ENCODE data around the gene RPS2. TPM values are rescaled to one million over a fixed set of nuclear protein-coding genes. Genes with fewer than 3 reads are reported as not detected.

RPS2 gene
- total and polyA plus RNA-seq, 2 donors (not counting 1 experiment from before 2014, with no cell fraction given), result 3,261 to 6,138 TPM

DNA sequence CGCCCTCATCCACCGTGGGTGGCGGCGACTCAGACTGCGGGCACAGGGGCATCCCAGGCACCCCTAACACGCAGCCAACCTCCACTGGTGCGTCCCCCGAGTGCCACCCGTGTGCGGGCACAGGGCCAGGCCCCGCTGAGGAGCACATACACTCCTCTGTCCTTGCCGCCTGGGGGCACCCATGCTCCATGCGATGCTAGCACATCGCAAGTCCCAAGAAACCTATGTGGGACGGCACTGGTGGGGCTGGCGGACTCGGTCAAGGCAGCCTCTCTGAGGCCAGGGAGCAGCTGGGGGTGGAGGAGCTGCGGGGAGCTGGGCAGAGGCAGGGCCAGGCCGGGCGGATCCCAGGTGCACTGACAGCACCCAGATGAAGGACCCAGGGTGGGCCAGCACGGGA lies 41.0 kb upstream of the RPS2 start:
- peaks cover 78% of the 10 kb centered on the region for H3K79me2 ChIP-seq (ENCODE audit: control insufficient read depth, insufficient read depth, low read length)
- DNase-seq (no peak), ATAC-seq (ENCODE audit: low read depth) (no peak)
- no peak overlapping the region for H3K27ac Mint-ChIP-seq
- intact Hi-C loops (cut with micrococcal nuclease), result no loop called here
- H3K27me3 Mint-ChIP-seq, result no peaks in the 10 kb centered on the region
- H3K27me3 ChIP-seq (replicated peaks in 1 of 4; ENCODE audit: control extremely low read depth in 1 of 4, control insufficient read depth in 3 of 4, insufficient read depth in 4 of 4, low read length in 3 of 4), result no peaks in the 10 kb centered on the region
- peak overlapping the region; percentile 36 for H3K4me2 ChIP-seq (replicated peaks; ENCODE audit: low read depth, low read length, poor library complexity, severe bottlenecking)
- no peak overlapping the region for H2AFZ ChIP-seq (ENCODE audit: insufficient read depth, low read depth, low read length, poor library complexity, severe bottlenecking)
- H3K4me1 ChIP-seq (ENCODE audit: control insufficient read depth in 2 of 2, insufficient read depth in 2 of 2, low read length in 2 of 2), result peaks cover 42 to 54% of the 10 kb centered on the region in 2 donors
- 53% methylated on average over 21 of the region's 21 CpGs for WGBS (ENCODE audit: insufficient coverage)
- ChIA-PET POLR2A (no interaction called here), CTCF (interaction anchor here (2.5 to 4.9 kb wide), 3 partner anchors 12 to 147 kb away, joined by 8 to 46 read pairs (median 32); no protein-coding TSS in a partner anchor)
- peak overlapping the region; percentile 44 for H3K4me3 Mint-ChIP-seq
- H3K27ac ChIP-seq (ENCODE audit: low read length in 2 of 2), result no peak overlapping the region
- H3K4me3 ChIP-seq (ENCODE audit: control extremely low read depth in 1 of 5, extremely low read depth in 1 of 5, insufficient read depth in 1 of 5, low read depth in 2 of 5, low read length in 4 of 5), result no peak overlapping the region
- H3K9me3 Mint-ChIP-seq (ENCODE audit: insufficient read depth), result no peaks in the 10 kb centered on the region
- peaks cover 0 to 36% of the 10 kb centered on the region in 2 experiments for H3K36me3 ChIP-seq (replicated peaks in 1 of 2; ENCODE audit: control extremely low read depth in 1 of 2, control insufficient read depth in 1 of 2, extremely low read depth in 1 of 2, insufficient read depth in 2 of 2, low read length in 1 of 2)
- peaks cover 47% of the 10 kb centered on the region for H3K4me1 Mint-ChIP-seq
- no peaks in the 10 kb centered on the region for H3K9me3 ChIP-seq (ENCODE audit: control extremely low read depth in 1 of 3, control insufficient read depth in 2 of 3, insufficient read depth in 1 of 3, low read length in 2 of 3)
- H3K9ac ChIP-seq (ENCODE audit: low read length), result no peak overlapping the region
- TF ChIP-seq, protein P1, sequence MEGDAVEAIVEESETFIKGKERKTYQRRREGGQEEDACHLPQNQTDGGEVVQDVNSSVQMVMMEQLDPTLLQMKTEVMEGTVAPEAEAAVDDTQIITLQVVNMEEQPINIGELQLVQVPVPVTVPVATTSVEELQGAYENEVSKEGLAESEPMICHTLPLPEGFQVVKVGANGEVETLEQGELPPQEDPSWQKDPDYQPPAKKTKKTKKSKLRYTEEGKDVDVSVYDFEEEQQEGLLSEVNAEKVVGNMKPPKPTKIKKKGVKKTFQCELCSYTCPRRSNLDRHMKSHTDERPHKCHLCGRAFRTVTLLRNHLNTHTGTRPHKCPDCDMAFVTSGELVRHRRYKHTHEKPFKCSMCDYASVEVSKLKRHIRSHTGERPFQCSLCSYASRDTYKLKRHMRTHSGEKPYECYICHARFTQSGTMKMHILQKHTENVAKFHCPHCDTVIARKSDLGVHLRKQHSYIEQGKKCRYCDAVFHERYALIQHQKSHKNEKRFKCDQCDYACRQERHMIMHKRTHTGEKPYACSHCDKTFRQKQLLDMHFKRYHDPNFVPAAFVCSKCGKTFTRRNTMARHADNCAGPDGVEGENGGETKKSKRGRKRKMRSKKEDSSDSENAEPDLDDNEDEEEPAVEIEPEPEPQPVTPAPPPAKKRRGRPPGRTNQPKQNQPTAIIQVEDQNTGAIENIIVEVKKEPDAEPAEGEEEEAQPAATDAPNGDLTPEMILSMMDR (IDR thresholded peaks at IDR 0.05), result no peak
- TF ChIP-seq EZH2 (IDR thresholded peaks at IDR 0.05; ENCODE audit: borderline replicate concordance, insufficient read depth, low read depth, low read length, poor library complexity, severe bottlenecking), result no peak
- peaks cover 81% of the 10 kb centered on the region for H4K20me1 ChIP-seq (ENCODE audit: control insufficient read depth, insufficient read depth, low read length, poor library complexity, severe bottlenecking)

DNA sequence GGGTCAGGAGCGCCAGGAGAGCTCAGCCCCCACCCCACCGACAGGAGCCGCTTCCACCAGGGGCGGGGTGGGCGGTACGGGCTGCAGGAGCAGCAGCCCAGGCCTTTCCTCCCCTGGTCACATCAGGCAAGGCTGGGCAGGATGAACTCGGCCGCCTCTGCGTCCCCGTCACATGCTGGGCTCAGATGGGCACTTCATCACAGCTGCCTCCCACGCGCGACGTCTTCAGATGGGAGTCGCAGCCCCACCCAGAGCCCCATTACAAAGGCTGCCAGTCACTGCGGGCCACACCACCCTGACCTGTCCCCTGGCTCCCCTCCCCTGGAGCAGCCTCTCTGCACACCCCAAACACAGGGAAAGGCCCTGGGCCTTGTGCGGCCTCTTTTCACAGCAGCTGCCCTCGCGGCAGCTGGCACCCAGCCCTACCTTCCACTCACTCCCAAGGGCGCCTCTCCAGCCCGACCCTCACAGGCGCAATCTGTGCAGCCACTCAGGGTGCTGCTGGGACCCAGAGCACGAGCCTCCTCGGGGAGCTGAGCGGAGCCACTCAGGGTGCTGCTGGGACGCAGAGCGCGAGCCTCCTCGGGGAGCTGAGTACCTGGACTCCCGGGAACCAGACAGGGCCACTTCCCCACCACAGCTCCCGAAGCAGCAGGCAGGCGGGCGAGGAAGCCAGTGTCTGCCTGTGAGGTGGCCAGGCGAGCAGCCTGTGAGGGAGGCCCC lies 40.3 kb upstream of the RPS2 start:
- no peak overlapping the region for H2AFZ ChIP-seq (ENCODE audit: insufficient read depth, low read depth, low read length, poor library complexity, severe bottlenecking)
- H3K9me3 ChIP-seq (ENCODE audit: control extremely low read depth in 1 of 3, control insufficient read depth in 2 of 3, insufficient read depth in 1 of 3, low read length in 2 of 3), result no peaks in the 10 kb centered on the region
- peaks cover 0 to 36% of the 10 kb centered on the region in 2 experiments for H3K36me3 ChIP-seq (replicated peaks in 1 of 2; ENCODE audit: control extremely low read depth in 1 of 2, control insufficient read depth in 1 of 2, extremely low read depth in 1 of 2, insufficient read depth in 2 of 2, low read length in 1 of 2)
- no peaks in the 10 kb centered on the region for H3K27me3 ChIP-seq (replicated peaks in 1 of 4; ENCODE audit: control extremely low read depth in 1 of 4, control insufficient read depth in 3 of 4, insufficient read depth in 4 of 4, low read length in 3 of 4)
- H3K4me1 ChIP-seq (ENCODE audit: control insufficient read depth in 2 of 2, insufficient read depth in 2 of 2, low read length in 2 of 2), result peaks cover 35 to 47% of the 10 kb centered on the region in 2 donors
- no peak for DNase-seq
- Mint-ChIP-seq H3K27ac (no peak overlapping the region), H3K9me3 (ENCODE audit: insufficient read depth) (no peaks in the 10 kb centered on the region), H3K27me3 (no peaks in the 10 kb centered on the region), H3K4me3 (no peak overlapping the region), H3K4me1 (peaks cover 42% of the 10 kb centered on the region)
- H3K4me3 ChIP-seq (ENCODE audit: control extremely low read depth in 1 of 5, extremely low read depth in 1 of 5, insufficient read depth in 1 of 5, low read depth in 2 of 5, low read length in 4 of 5), result no peak overlapping the region
- ATAC-seq (ENCODE audit: low read depth), result no peak
- H3K4me2 ChIP-seq (replicated peaks; ENCODE audit: low read depth, low read length, poor library complexity, severe bottlenecking), result peak overlapping the region; percentile 59
- WGBS (ENCODE audit: insufficient coverage), result 82% methylated on average over 34 of the region's 34 CpGs
- H3K27ac ChIP-seq (ENCODE audit: low read length in 2 of 2), result no peak overlapping the region
- ChIA-PET CTCF (interaction anchor here (0.9 to 4.9 kb wide), 9 partner anchors 8 to 187 kb away, joined by 3 to 46 read pairs (median 7); partner anchors contain the start of gene RAB26), POLR2A (interaction anchor here (1.3 to 1.5 kb wide), 2 partner anchors 13 to 150 kb away, joined by 3 to 9 read pairs; partner anchors contain the start of gene TRAF7)
- TF ChIP-seq, protein P1 (IDR thresholded peaks at IDR 0.05), result no peak
- TF ChIP-seq EZH2 (IDR thresholded peaks at IDR 0.05; ENCODE audit: borderline replicate concordance, insufficient read depth, low read depth, low read length, poor library complexity, severe bottlenecking), result no peak
- no peak overlapping the region for H3K9ac ChIP-seq (ENCODE audit: low read length)
- intact Hi-C loops (cut with micrococcal nuclease), result no loop called here
- peaks cover 85% of the 10 kb centered on the region for H4K20me1 ChIP-seq (ENCODE audit: control insufficient read depth, insufficient read depth, low read length, poor library complexity, severe bottlenecking)
- H3K79me2 ChIP-seq (ENCODE audit: control insufficient read depth, insufficient read depth, low read length), result peaks cover 72% of the 10 kb centered on the region
